HG03575 (cell line): Measurements from ENCODE around the gene LRRC74A.

ENCODE experiments used
- ATAC-seq: cut with Tn5 transposase; IDR thresholded peaks from one replicate; pipeline ENCODE4 v1.9.1; 2021; ENCODE audit not compliant: unreplicated experiment, insufficient number of reproducible peaks, low FRiP score; ENCODE audit errors: extremely low read depth

Gene LRRC74A

DNA sequence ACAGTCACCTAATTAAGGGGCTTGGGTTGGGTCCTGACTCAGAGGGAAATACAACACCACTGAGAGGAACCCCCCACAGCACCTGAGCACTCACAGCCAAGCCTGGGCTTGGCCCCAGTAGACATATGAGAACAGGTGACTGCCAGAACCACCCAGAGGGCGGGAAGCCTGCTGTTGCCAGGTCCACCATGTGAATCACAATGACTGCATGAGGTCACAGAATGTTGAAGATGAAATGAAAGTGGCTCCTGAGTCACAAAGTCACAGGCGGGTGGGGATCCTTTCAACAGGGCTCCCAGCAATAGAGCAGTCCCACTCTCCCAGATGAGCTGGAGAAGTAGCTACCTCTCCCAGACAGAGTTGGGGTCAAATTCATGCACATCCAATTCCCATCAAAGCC is at the start of gene LRRC74A:
Gene LRRC74A (plus strand): TSS at position 287 of the 400 bp plus-strand sequence. CDS start 290 bp downstream, outside the sequence.
- no peak for ATAC-seq

DNA sequence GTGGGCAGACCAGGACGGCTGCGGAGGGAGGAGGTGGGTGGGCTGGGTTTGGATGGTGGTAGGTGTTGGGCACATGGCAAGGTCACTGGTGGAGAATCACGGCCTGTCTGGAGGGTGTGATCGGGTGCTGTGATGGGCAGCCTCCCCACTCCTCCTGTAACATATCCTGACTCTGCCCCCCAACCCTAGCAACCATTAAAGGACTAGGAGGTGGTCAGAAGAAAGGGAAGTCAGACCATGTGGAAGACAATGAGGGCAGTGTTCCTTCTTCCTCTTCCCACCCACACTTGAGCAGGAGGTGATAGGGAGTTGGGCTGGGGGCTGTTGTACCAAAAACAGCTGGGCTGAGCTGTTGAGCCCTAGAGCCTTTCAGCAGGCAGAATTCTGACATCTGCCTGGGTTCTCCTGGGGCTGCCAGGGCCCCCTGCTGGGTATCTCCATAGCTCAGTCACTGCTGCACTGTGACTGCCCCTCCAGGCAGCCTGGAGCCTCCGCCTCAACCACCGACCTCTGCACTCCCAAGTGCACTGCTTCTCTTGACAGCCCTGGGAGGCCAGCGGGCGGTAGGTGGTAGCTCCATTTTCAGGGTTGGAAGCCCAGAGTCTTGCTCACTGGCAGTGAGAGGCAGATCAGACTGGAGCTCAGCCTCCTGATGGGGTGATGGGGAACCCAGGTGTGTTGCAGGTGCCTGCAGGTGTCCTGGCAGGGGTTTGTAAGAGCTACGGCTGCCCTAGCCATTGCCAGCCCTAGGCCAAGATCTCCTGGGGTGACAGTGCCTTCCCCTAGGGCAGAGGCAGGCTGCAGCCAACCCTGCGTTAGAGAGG is 49.6 kb upstream of the LRRC74A start:
- no peak for ATAC-seq

DNA sequence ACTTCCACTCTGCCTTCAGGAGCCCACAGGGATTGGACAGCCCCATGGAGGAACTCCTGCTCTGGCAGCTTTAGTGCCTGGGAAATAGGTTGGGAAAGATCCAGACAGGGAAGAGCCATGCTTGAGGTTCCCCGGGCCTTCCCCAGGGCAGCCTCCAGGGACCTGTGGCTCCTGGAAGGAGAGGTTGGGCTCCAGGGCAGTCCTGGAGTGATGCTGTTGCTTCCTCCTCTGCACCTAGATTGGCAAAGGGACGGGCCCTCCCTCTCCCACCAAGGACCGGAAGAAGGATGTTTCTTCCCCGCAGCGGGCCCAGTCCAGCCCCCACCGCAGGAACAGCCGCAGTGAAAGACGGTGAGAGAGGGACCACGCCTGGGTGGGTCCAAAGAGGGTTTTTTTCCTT is 48.5 kb upstream of the LRRC74A start:
- no peak for ATAC-seq

- no peak for ATAC-seq
These were observed 47.5 kb upstream of the LRRC74A start for GRCh38 chr14:76778546-76779215.

DNA sequence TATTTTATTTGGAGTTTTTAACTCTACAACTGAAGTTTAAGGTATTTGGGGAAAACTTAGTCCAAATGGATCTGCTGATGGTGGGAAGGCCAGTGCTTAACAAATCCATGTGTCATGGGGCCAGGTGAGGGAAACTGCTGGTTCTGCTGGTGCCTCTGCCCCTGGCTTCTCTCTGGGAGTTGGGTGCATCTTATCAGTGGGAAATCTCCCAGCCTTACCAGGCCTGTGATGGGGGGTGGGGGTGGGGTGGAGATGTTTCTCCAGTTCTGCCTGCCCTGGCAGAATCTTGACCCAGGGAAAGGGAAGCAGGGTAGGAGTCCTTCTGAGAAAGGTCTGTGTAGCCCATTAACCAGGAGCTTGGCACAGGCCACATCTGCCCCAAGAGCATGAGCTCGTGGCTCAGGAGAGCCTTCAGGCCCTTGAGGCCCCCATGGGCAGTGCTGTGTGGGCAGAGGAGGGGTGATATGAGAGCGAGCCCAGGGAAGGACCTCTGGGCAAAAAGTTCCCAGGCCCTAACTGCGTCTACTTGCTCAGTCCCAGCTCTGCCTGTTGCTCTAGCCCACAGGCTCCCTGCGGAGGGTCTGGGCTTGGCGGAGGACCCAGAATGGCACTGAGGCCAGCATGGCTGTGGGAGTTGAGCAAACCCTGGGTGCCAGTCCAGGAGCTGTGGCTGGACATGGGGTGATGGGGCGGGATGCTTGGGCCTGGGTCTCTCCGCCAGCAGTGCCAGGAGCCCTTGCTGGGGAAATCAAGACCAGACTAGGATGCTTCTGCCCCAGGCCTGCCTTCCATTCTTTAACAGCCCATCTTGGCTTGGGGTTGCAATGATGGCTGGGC is 46.8 kb upstream of the LRRC74A start:
- no peak for ATAC-seq

DNA sequence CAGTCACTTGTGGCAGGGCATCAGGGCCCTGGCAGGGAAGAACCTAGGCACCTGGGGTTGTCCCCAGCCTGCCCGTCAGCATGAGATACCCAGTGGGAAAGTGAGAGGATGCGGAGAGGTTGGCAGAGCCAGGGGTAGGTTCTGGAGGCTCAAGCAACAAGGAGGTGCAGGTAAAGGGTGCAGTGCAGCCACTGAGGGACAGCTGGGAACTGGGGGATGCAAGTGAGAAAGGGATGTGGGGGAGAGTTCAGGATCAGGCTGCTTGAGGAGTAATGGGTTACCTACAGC is 46.2 kb upstream of the LRRC74A start:
- no peak for ATAC-seq

- no peak for ATAC-seq
These were observed 45.8 kb upstream of the LRRC74A start for GRCh38 chr14:76780360-76780759.

- no peak for ATAC-seq
These were observed 45.1 kb upstream of the LRRC74A start for GRCh38 chr14:76780875-76781647.

DNA sequence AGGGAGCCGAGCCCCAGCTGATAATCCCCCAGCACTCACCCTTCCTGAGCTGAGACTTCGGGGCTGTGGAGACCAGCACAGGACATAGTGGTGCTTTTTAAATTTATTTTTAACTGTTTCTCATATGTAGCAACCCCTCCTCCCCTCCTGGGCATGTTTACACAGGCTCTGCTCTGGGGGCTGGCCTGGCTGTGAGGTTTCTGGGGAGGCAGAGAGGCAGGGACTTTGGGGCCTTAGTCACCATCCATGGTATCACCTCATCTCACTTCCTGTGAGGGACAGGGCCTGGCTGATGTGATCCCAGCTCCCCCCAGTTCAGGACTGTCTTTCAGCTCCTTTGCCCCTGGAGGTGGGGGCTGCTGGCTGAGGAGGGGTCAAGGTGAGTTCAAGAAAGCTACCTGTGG is 44.6 kb upstream of the LRRC74A start:
- ATAC-seq: no peak

DNA sequence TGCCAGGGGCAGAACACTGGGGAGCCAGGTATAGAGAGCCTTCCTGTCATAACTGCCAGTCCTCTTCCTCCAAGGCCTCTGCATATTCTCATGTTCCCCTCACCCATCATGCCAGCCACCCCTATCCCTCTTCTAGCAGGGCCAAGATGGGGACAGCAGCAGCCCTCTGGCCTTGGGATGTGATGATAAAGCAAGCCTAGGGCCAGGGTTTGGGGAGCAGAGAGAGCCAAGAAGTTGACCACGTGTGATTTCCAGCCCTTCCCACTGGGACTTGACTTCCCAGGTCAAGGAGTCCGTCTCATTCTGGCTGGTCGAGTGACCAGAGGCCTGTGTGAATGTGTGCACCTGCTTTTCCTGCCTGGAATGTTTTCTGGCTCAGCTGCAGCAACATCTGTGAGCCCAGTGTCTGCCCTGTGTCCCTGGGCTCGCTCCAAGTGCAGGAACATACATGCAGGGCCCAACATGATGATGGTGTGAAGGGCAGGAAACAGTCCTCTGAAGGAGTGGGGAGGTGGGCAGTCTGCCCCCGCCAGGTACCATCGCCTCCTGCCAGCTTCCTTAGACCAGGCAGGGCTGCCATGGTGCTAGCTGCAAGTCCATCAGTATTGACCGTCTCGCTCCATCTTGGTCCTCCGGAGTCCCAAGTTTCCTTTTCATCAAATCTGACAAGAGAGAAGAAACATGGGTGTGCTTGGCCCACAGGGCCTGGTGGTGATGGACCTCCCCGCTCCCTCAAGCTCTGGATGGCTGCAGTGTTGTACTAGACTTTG is 43.9 kb upstream of the LRRC74A start:
- ATAC-seq: no peak

- ATAC-seq: no peak
These were observed 43.2 kb upstream of the LRRC74A start for GRCh38 chr14:76782885-76783566.

GRCh38 chr14:76784266-76784874 is 41.8 kb upstream of the LRRC74A start:
- ATAC-seq: no peak

DNA sequence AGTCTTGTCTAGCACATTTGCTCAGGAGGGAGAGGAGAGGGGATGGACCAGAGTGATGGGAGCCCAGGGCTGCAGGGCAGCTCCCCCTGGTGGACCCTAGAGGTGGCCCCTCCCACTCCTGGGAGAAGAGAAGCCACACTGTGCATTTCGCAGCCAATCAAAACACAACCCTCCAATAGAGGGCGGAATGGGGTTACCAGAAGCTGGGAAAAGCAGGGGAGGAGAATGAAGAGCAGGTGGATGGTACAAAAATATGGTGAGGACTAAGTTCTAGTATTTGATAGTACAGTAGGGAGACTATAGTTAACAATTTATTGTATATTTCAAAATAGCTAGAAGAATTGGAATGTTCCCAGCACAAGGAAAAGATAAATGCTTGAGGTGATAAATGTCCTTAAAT is 41.3 kb upstream of the LRRC74A start:
- no peak for ATAC-seq

- no peak for ATAC-seq
These were observed 39.6 kb upstream of the LRRC74A start for GRCh38 chr14:76786601-76787000.

GRCh38 chr14:76792422-76792821 is 33.8 kb upstream of the LRRC74A start:
- ATAC-seq: no peak

GRCh38 chr14:76793324-76793723 is 32.9 kb upstream of the LRRC74A start:
- no peak for ATAC-seq

DNA sequence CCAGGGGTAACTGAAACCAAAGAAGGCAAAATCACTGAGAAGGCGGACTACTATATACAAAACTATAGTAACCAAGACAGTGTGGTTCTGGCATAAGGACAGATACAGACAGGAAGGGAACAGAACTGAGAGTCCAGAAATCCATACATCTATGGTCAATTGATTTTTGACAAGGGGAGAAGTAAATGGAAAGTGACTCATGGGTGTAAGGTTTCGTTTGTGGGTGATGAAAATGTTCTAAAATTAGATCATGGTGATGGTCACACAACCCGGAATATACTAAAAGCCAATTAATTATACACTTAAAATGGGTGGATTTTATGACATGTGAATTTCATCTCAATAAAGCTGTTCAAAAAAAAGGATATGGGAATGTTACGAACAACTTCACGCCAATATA is 32.3 kb upstream of the LRRC74A start:
- no peak for ATAC-seq

- ATAC-seq: no peak
These were observed 19.8 kb upstream of the LRRC74A start for GRCh38 chr14:76806446-76806845.
